Measurements from ENCODE around the gene SLC6A11.
A peak's percentile ranks its signal among the peaks of the same experiment; 100 is the strongest.

Gene SLC6A11

GRCh38 chr3:10977892-10978510, 162.0 kb downstream of the SLC6A11 start:
- TF ChIP-seq, protein P1, sequence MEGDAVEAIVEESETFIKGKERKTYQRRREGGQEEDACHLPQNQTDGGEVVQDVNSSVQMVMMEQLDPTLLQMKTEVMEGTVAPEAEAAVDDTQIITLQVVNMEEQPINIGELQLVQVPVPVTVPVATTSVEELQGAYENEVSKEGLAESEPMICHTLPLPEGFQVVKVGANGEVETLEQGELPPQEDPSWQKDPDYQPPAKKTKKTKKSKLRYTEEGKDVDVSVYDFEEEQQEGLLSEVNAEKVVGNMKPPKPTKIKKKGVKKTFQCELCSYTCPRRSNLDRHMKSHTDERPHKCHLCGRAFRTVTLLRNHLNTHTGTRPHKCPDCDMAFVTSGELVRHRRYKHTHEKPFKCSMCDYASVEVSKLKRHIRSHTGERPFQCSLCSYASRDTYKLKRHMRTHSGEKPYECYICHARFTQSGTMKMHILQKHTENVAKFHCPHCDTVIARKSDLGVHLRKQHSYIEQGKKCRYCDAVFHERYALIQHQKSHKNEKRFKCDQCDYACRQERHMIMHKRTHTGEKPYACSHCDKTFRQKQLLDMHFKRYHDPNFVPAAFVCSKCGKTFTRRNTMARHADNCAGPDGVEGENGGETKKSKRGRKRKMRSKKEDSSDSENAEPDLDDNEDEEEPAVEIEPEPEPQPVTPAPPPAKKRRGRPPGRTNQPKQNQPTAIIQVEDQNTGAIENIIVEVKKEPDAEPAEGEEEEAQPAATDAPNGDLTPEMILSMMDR (IDR thresholded peaks at IDR 0.05; ENCODE audit: low read depth, low read length, missing control alignments), result no peak
- no peak for DNase-seq (ENCODE audit: low read depth)
- no peak overlapping the region for H3K4me3 ChIP-seq (ENCODE audit: low read depth, low read length)

GRCh38 chr3:10978956-10979355, 162.9 kb downstream of the SLC6A11 start:
- no peak overlapping the region for H3K4me3 ChIP-seq (ENCODE audit: low read depth, low read length)
- no peak for DNase-seq (ENCODE audit: low read depth)
- TF ChIP-seq, protein P1 (IDR thresholded peaks at IDR 0.05; ENCODE audit: low read depth, low read length, missing control alignments), result no peak

- no peak overlapping the region for H3K4me3 ChIP-seq (ENCODE audit: low read depth, low read length)
- TF ChIP-seq, protein P1 (IDR thresholded peaks at IDR 0.05; ENCODE audit: low read depth, low read length, missing control alignments), result no peak
- DNase-seq (ENCODE audit: low read depth), result no peak
Measured at GRCh38 chr3:10980312-10980711, 164.3 kb downstream of the SLC6A11 start.

DNA sequence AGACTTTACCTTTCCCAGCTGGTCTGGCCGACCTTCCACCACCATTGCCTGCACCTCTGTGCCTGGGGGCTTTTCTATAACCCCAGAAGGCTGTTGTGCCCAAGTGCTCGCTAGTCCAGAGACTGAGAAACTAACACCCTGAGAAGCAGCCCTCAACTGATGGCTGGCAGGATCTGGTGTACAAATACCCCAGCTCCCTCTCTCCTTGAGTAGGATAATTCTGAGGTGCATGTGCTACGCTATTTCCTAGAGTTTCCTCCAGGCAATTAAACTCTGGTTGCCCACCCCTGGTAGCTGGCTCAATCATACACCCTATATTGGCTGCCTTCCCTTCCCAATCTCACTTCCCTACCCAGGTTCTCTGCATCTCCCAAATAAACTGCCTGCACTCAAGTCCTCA, 165.0 kb downstream of the SLC6A11 start:
- H3K4me3 ChIP-seq (ENCODE audit: low read depth, low read length), result no peak overlapping the region
- DNase-seq (ENCODE audit: low read depth), result no peak
- TF ChIP-seq, protein P1 (IDR thresholded peaks at IDR 0.05; ENCODE audit: low read depth, low read length, missing control alignments), result no peak

DNA sequence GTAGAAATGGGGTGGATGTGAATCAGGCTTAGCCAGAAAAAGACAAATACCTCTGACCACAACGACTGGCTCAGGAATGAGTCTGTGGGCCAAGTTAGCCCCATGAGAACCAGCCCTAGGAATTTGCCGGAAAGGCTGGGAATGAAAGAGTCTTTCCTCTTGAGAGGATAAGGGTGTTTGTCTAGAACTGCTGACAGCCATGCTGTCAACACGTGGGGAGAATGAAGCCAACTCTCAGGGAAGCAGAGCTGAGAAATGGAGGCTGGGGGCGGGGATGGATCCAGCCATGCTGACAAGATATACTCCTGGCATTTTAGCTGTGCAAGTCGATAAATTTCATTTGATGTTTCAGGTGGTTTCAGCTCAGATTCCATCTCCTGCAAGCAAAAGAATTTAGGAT, 165.9 kb downstream of the SLC6A11 start:
- no peak overlapping the region for H3K4me3 ChIP-seq (ENCODE audit: low read depth, low read length)
- TF ChIP-seq, protein P1 (IDR thresholded peaks at IDR 0.05; ENCODE audit: low read depth, low read length, missing control alignments), result no peak
- DNase-seq (ENCODE audit: low read depth), result no peak

DNA sequence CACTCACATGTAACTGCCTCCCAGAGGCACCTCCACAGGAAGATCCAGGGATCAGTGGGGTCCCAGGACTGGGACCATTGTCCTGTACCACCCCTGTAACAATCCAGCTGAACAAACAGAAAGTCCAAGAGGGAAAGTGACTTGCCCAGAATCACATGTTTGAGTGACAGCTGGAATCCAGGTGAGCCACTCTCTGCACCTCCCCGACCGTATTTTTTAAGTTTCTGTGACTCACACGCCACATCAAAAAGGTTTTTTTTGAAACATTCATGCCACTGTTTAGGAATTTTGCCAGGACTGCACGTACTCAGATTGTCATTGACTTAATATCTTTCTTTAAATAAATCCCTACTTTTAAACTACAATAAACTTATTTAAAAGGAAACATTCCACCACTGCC, 166.8 kb downstream of the SLC6A11 start:
- no peak overlapping the region for H3K4me3 ChIP-seq (ENCODE audit: low read depth, low read length)
- DNase-seq (ENCODE audit: low read depth), result no peak
- TF ChIP-seq, protein P1 (IDR thresholded peaks at IDR 0.05; ENCODE audit: low read depth, low read length, missing control alignments), result no peak

DNA sequence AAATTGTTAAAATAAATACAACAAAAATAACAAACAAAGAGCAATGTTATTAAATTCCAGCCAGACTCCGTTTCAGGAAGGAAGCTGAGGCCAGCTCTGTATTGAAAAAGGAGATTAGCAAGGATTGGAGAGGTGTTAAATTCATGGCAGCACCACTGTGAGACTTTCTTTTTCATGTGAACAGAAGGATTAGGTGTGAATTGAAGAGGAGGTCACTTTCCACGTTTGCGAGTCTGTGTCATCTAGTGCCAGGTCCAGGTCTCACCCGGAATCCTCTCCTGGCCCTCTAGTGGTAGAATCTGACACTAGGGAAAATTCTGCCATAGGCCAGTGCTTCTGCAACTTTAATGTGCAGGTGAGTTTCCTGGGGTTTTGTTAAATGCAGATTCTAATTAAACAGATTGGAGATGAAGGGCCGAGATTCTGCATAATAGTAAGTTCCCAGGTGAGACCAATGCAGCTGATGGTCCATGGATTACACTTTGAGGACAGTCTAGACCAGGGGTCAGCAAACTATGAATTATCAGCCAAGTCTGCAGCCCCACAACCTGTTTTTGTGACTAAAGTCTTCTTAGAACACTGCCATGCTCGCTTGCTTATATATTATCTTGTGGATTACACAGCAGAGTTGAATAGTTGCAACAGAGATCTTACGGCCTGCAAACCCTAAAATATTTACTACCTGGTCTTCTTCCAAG, 167.3 kb downstream of the SLC6A11 start:
- TF ChIP-seq, protein P1 (IDR thresholded peaks at IDR 0.05; ENCODE audit: low read depth, low read length, missing control alignments), result peak; percentile 86
- no peak for DNase-seq (ENCODE audit: low read depth)
- H3K4me3 ChIP-seq (ENCODE audit: low read depth, low read length), result no peak overlapping the region

Data from GM12864 (cell line).